SK-N-SH (cell line): ENCODE data around the gene MTCL3.

Source experiments
- CTCF ChIA-PET: fragments of 300-600, 350-600 bp; formaldehyde crosslinking; extraction: SDS; loops from one replicate; lab custom pipeline; 2021; lab: Yijun Ruan, JAX
- POLR2A ChIA-PET: fragments of 350-600 bp; sonication (Branson Sonifier 250); formaldehyde crosslinking; extraction: SDS; loops from one replicate; lab custom pipeline; 2020; ENCODE audit warnings: antibody characterized with exemption, inconsistent platforms; lab: Yijun Ruan, JAX
- DNase-seq: peaks from one replicate; pipeline ENCODE4 v3.0.0; 2012
- H2AFZ ChIP-seq: fragments of 200-600 bp; sonication (generic); 2 replicates; pipeline ENCODE4 v1.8.1; 2016; ENCODE audit warnings: antibody characterized with exemption, mild to moderate bottlenecking, low read depth
- H3F3A ChIP-seq: fragments of 200-600 bp; sonication (generic); replicated peaks from 2 replicates; pipeline ENCODE3; 2016; ENCODE audit warnings: antibody characterized with exemption, mild to moderate bottlenecking; ENCODE audit not compliant: insufficient read depth
- H3K27ac ChIP-seq, 2 experiments: fragments of 200-500 bp in 1 of 2; fragments of 200-600 bp in 1 of 2; sonication (Bioruptor generic) in 1 of 2; sonication (generic), shearing (Covaris generic) in 1 of 2; 2 replicates each; pipeline versions ENCODE4 v1.5.1 to v1.6.1; 2014 to 2016; ENCODE audit warnings: low read depth in 2 of 2, inconsistent platforms in 1 of 2, low read length in 1 of 2, mild to moderate bottlenecking in 1 of 2, mixed read lengths in 1 of 2
- H3K27me3 ChIP-seq: fragments of 200-600 bp; sonication (generic), shearing (Covaris generic); 2 replicates; pipeline ENCODE4 v1.6.1; 2016; ENCODE audit warnings: mixed run types; ENCODE audit not compliant: insufficient read depth
- H3K36me3 ChIP-seq, 2 experiments: fragments of 200-500 bp in 1 of 2; fragments of 200-600 bp in 1 of 2; sonication (Bioruptor generic) in 1 of 2; sonication (generic) in 1 of 2; replicated peaks in 1 of 2; 2 replicates each; pipeline versions ENCODE3 to v1.5.1; 2014 to 2016; ENCODE audit warnings: low read length in 1 of 2, mild to moderate bottlenecking in 1 of 2; ENCODE audit not compliant: insufficient read depth in 2 of 2, control insufficient read depth in 1 of 2
- H3K4me1 ChIP-seq, 2 experiments: fragments of 200-500 bp in 1 of 2; fragments of 200-600 bp in 1 of 2; sonication (Bioruptor generic) in 1 of 2; sonication (generic), shearing (Covaris generic) in 1 of 2; 2 replicates each; pipeline versions ENCODE4 v1.5.1 to v1.6.1; 2014 to 2016; ENCODE audit warnings: low read depth in 1 of 2, low read length in 1 of 2, mixed run types in 1 of 2; ENCODE audit not compliant: insufficient read depth in 2 of 2, control insufficient read depth in 1 of 2
- H3K4me2 ChIP-seq: fragments of 200-600 bp; sonication (generic), shearing (Covaris generic); 2 replicates; pipeline ENCODE4 v1.6.1; 2017; ENCODE audit warnings: mixed run types
- H3K4me3 ChIP-seq, 2 experiments: fragments of 200-500 bp in 1 of 2; fragments of 200-600 bp in 1 of 2; sonication (Bioruptor generic) in 1 of 2; sonication (generic), shearing (Covaris generic) in 1 of 2; 2 replicates each; pipeline versions ENCODE4 v1.5.1 to v1.8.1; 2014 to 2016; ENCODE audit warnings: low read depth in 2 of 2, inconsistent platforms in 1 of 2, low read length in 1 of 2, mild to moderate bottlenecking in 1 of 2, mixed read lengths in 1 of 2, moderate library complexity in 1 of 2
- H3K79me2 ChIP-seq: fragments of 200-600 bp; sonication (generic); 2 replicates; pipeline ENCODE4 v1.8.1; 2017; ENCODE audit warnings: mild to moderate bottlenecking; ENCODE audit not compliant: insufficient read depth
- H3K9ac ChIP-seq: fragments of 200-600 bp; sonication (generic); 2 replicates; pipeline ENCODE4 v1.6.1; 2017; ENCODE audit warnings: mixed run types
- H3K9me2 ChIP-seq: fragments of 200-600 bp; sonication (generic); 2 replicates; pipeline ENCODE4 v1.6.1; 2017; ENCODE audit warnings: mixed run types
- H3K9me3 ChIP-seq: fragments of 200-600 bp; sonication (generic); 2 replicates; pipeline ENCODE4 v1.6.1; 2017; ENCODE audit warnings: mixed run types, mild to moderate bottlenecking, moderate library complexity
- H4K20me1 ChIP-seq: fragments of 200-600 bp; sonication (generic); 2 replicates; pipeline ENCODE4 v1.6.1; 2017; ENCODE audit warnings: mild to moderate bottlenecking, mixed run types; ENCODE audit not compliant: insufficient read depth
- CHD2 ChIP-seq: fragments of 150-350 bp; IDR thresholded peaks from 2 replicates; pipeline ENCODE4 v1.6.1; 2018; ENCODE audit warnings: low read length; ENCODE audit not compliant: partially characterized antibody
- CTCF ChIP-seq: fragments of 200-600 bp; sonication (generic); IDR thresholded peaks from 2 replicates; pipeline ENCODE4 v1.6.1; 2017; ENCODE audit warnings: antibody characterized with exemption, mild to moderate bottlenecking, moderate library complexity
- ELF1 ChIP-seq: IDR thresholded peaks from 2 replicates; pipeline ENCODE4 v1.4.0; 2012
- EP300 ChIP-seq, 2 experiments: IDR thresholded peaks; 2 replicates each; pipeline versions ENCODE4 v1.4.0 to v1.6.1; 2012; ENCODE audit warnings: borderline replicate concordance in 1 of 2, low read depth in 1 of 2, low read length in 1 of 2
- FOSL2 ChIP-seq: IDR thresholded peaks from 2 replicates; pipeline ENCODE4 v1.4.0; 2012; ENCODE audit warnings: low read depth, mild to moderate bottlenecking, moderate library complexity, borderline replicate concordance
- FOXJ3 ChIP-seq: sonication (generic); formaldehyde crosslinking; IDR thresholded peaks from 2 replicates; pipeline ENCODE4 v1.5.1; 2020; ENCODE audit warnings: mild to moderate bottlenecking, missing genetic modification reagents
- FOXM1 ChIP-seq: IDR thresholded peaks from 2 replicates; pipeline ENCODE4 v1.4.0; 2012; ENCODE audit warnings: low read depth, mild to moderate bottlenecking
- GABPA ChIP-seq: IDR thresholded peaks from 2 replicates; pipeline ENCODE4 v1.4.0; 2012; ENCODE audit warnings: low read depth, mild to moderate bottlenecking
- MEF2A ChIP-seq: IDR thresholded peaks from 2 replicates; pipeline ENCODE4 v1.4.0; 2012; ENCODE audit warnings: low read depth, borderline replicate concordance
- NFIC ChIP-seq: IDR thresholded peaks from 2 replicates; pipeline ENCODE4 v1.4.0; 2012; ENCODE audit warnings: borderline replicate concordance
- NRF1 ChIP-seq: IDR thresholded peaks from 2 replicates; pipeline ENCODE4 v1.6.1; 2012; ENCODE audit warnings: low read depth, mild to moderate bottlenecking, low read length
- PBX3 ChIP-seq: IDR thresholded peaks from 2 replicates; pipeline ENCODE4; 2012
- POLR2AphosphoS5 ChIP-seq: IDR thresholded peaks from 2 replicates; pipeline ENCODE4 v1.6.1; 2012; ENCODE audit warnings: low read depth, low read length
- RAD21 ChIP-seq: IDR thresholded peaks from 2 replicates; pipeline ENCODE4 v1.6.1; 2012; ENCODE audit warnings: mild to moderate bottlenecking, low read length
- REST ChIP-seq: IDR thresholded peaks from 2 replicates; pipeline ENCODE4 v1.6.1; 2012; ENCODE audit warnings: mild to moderate bottlenecking, low read depth, low read length, moderate library complexity
- RFX5 ChIP-seq: IDR thresholded peaks from 2 replicates; pipeline ENCODE4 v1.6.1; 2012; ENCODE audit warnings: mild to moderate bottlenecking, improper control_type of control experiment, low read length
- SIN3A ChIP-seq: IDR thresholded peaks from 2 replicates; pipeline ENCODE4 v1.6.1; 2012; ENCODE audit warnings: low read depth, mild to moderate bottlenecking, low read length, moderate library complexity, borderline replicate concordance
- SMC3 ChIP-seq: IDR thresholded peaks from 2 replicates; pipeline ENCODE4 v1.6.1; 2012; ENCODE audit warnings: low read depth, low read length, improper control_type of control experiment
- USF1 ChIP-seq: IDR thresholded peaks from 2 replicates; pipeline ENCODE4 v1.4.0; 2012; ENCODE audit warnings: low read depth, borderline replicate concordance
- USF2 ChIP-seq: fragments of 150-350 bp; IDR thresholded peaks from 2 replicates; pipeline ENCODE4 v1.6.1; 2017; ENCODE audit warnings: antibody characterized with exemption, low read length, low read depth, borderline replicate concordance
- YY1 ChIP-seq: IDR thresholded peaks from 2 replicates; pipeline ENCODE4 v1.4.0; 2012; ENCODE audit warnings: low read depth, mild to moderate bottlenecking
- WGBS: methylation state at CpG from one replicate; pipeline ENCODE4 v1.1.6; 2017; ENCODE audit warnings: low lambda C conversion rate; 5-methylcytosine and 5-hydroxymethylcytosine counted together

Gene MTCL3

GRCh38 chr6:127539272-127539671 lies 20.1 kb upstream of the MTCL3 start:
- Histone ChIP-seq H3K9ac (no peak overlapping the region), H3K4me2 (no peak overlapping the region)
- POLR2A ChIA-PET: interaction anchor here (1.4 kb wide), 2 partner anchors 20 to 23 kb away, joined by 4 to 6 read pairs; partner anchors contain the start of gene MTCL3

More at GRCh38 chr6:127539272-127539671, 20.1 kb upstream of the MTCL3 start:
- H3K79me2 ChIP-seq: no peaks in the 10 kb centered on the region
- H3K36me3 ChIP-seq: no peaks in the 10 kb centered on the region
- H3K27ac ChIP-seq: no peak overlapping the region
- no peak overlapping the region for H2AFZ ChIP-seq
- WGBS: 5% methylated on average over 2 of the region's 2 CpGs
- no peaks in the 10 kb centered on the region for H3F3A ChIP-seq
- no peaks in the 10 kb centered on the region for H3K27me3 ChIP-seq
- no peaks in the 10 kb centered on the region for H4K20me1 ChIP-seq
- H3K4me3 ChIP-seq: no peak overlapping the region
- peak; percentile 47 for DNase-seq
- H3K9me3 ChIP-seq: no peaks in the 10 kb centered on the region
- TF ChIP-seq SMC3 (peak; percentile 40), CTCF (peak; percentile 70), SIN3A (no peak), YY1 (no peak), FOXM1 (no peak), EP300 (IDR thresholded peaks at IDR 0.05; ENCODE audit: borderline replicate concordance in 1 of 2, low read depth in 1 of 2, low read length in 1 of 2) (no peak), FOXJ3 (CRISPR knock-in tag) (no peak), MEF2A (no peak), FOSL2 (no peak), RFX5 (no peak), NRF1 (no peak), REST (no peak), RAD21 (peak; percentile 73), NFIC (no peak), USF1 (no peak), PBX3 (no peak), GABPA (no peak), USF2 (no peak), POLR2AphosphoS5 (no peak), CHD2 (no peak), ELF1 (no peak)
- H3K9me2 ChIP-seq: no peaks in the 10 kb centered on the region
- peaks cover 0 to 4% of the 10 kb centered on the region in 2 experiments; a peak in 1 of 4 replicates for H3K4me1 ChIP-seq
- CTCF ChIA-PET: interaction anchor here (0.6 to 6.3 kb wide), 35 partner anchors 9 to 735 kb away, joined by 3 to 77 read pairs (median 5); partner anchors contain the start of genes KIAA0408 and MTCL3
